IPS-NIHi7 (cell line): ENCODE results near the gene KRTAP12-2.
"Not testable (repeated sequence)": the region's sequence is repeated elsewhere in the genome, so short reads cannot be mapped to it uniquely, and the experiment has no call there.

Experiments
- DNase-seq: peaks from one replicate; pipeline ENCODE4 v3.0.0; 2012; ENCODE audit warnings: mixed read lengths; ENCODE audit errors: extremely low spot score

Gene KRTAP12-2

DNA sequence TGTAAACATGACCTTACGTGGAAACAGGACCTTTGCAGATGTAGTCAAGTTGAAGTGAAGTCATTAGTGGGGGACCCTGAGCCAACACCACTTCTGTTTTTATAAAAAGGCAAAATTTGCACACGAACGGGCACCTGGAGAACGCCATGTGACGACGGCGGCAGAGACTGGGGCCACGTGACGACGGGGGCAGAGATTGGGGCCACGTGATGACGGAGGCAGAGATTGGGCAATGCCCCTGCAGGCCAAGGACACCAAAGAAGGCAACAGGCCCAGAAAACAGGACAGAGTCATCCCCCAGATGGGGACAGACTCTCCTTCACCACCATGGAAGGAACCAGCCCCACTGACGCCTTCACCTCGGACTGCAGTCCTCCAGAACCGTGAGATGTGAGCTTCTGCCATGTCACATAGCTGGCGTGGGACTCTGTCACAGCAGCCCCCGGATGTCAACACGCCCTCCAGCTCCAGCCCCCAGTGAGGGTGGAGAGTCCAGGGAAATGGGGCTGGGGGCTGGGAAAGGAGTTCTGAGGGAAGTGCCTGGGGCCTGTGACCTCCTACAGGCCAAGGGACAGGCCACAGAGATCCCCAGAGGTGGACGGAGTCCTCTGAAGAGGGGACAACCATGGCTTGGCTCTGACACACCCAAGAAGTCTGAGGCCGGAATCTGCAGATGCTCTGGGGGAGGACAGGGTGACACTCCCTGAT, 16.3 kb downstream of the KRTAP12-2 start:
- DNase-seq, result no peak

DNA sequence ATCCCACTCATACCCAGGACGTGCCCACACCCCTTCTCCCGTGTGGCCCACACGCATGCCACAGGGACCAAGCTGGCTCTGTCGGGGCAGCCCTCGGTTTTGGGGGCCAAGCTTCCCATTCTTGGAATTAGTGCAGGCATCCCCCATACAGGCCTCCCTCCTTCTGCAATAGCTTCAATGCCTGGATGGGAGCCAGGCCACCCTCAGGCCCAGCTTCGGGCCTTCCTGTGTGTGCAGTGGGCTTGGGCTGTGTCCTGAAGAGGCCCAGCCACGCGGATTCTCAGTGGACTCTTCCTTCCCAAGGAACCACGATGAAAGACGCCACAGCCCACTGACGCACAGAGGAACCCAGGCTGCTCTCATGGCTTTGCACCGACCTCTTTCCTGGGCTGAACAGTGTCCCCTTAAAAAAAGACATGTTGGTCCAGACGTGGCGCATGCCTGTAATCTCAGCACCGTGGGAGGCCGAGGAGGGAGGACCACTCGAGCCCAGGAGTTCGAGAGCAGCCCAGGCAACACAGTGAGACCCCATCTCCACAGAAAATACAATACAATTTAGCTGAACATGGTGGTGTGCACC, 17.1 kb downstream of the KRTAP12-2 start:
- no peak for DNase-seq

DNA sequence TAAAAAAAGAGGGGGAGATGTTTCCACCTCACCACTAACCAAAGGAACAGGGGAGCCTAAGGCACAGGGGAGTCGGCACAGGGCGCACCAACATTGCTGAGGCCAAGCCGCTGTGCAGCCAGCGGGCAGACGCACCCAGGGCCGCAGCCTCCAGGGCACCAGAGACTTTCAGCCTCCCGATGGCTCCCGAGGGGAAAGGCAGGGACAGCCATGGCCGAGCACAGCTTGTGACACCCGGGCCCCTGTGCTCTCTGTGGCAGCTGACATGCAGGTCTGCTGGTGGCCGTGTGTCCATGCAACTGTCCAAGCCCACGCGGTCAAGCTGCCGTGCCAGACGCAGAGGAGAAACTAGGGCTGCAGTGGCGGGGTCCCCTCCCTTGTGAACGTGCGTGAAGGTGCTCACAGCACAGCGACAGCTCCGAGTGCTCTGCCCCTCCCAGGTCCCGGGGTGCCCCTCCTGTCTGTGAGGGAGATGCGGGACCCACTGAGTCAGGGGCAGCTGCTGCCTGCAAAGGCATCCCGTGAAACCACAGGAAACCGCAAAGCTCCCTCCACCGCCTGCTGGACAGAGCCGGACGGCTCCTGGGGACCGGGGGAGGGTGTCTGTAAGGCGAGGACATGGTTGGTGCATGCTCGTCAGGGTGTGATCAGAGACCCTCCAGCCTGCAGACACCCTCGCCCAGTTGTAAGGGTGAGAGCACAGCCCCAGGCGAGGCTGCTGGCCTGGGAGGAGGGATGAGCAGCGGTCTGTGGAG, 18.0 kb downstream of the KRTAP12-2 start:
- no peak for DNase-seq

DNA sequence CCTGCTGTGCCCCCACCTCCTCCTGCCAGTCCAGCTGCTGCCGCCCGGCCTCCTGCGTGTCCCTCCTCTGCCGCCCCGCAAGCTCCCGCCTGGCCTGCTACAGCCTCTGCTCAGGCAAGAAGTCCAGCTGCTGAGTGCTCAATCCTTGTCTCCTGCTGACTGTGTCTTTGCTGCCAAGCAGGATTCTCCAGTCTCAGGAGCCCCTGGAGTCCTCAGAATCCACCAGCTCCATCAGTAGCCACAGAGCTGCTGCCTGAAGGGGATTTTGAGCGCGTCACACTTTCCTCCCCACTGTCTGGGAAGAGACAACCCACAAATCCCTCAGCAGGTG, 19.5 kb downstream of the KRTAP12-2 start:
- no peak for DNase-seq

DNA sequence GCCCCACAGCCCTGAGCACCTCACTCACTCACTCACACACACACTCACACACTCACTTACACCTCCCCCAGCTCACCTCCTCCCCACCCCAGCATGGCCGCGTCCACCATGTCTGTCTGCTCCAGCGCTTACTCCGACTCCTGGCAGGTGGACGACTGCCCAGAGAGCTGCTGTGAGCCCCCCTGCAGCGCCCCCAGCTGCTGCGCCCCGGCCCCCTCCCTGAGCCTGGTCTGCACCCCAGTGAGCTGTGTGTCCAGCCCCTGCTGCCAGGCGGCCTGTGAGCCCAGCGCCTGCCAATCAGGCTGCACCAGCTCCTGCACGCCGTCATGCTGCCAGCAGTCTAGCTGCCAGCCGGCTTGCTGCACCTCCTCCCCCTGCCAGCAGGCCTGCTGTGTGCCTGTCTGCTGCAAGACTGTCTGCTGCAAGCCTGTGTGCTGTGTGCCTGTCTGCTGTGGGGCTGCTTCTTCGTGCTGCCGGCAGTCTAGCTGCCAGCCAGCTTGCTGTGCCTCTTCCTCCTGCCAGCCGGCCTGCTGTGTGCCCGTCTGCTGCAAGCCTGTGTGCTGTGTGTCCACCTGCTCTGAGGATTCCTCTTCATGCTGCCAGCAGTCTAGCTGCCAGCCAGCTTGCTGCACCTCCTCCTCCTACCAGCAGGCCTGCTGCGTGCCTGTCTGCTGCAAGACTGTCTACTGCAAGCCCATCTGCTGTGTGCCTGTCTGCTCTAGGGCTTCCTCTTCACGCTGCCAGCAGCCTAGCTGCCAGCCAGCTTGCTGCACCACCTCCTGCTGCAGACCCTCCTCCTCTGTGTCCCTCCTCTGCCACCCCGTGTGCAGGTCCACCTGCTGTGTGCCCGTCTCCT, 20.1 kb downstream of the KRTAP12-2 start, which contains the start of gene KRTAP10-11:
Gene KRTAP10-11, plus strand, starts transcription at position 49 of the 856 bp plus-strand sequence. Its CDS starts 45 bp downstream, at position 94.
- DNase-seq, result not testable (repeated sequence)

DNA sequence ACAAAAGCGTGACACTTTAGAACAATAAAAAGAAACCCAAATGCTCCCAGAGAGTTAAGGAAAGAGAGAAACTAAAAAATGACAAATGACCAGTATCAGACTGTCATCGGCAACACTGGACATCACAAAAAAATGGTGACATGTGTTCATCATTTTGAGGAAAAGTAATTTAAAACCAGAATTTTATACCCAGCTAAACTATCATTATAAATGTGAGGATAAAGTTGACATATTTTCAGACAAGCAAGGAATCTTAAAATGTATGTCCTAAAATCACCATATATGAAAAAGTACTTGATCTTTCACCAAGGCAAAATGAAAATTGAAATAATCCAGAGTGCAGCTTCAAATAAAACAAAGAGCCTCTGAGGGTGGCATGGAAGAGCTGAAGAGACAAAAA, 21.8 kb downstream of the KRTAP12-2 start:
- no peak for DNase-seq

DNA sequence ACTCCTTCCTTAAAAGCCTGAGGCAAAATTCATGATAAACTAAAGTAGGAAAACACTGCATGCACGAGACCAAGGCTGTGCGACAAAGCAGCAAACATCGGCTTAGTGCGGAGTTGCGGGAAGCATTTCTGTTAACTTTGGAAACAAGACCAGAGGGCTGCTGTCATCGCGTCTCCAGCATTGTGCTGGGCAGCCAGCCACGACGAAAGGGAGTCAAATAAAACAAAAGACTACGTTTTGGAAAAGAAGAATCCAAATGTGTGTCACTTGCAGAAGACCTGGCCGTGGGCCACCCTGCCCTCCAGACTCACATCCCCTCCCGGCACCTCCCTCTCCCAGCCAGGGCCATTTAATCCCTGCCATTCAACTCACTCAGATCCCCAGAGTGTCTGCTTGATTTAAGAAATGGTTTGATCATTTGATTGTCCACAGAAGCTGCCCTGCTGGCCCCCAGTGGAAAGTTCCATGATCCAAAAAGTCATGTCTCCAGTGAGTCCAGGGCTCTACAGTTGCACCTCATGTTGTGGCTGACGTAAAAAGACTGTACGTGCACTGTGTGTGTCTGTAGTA, 22.9 kb downstream of the KRTAP12-2 start:
- DNase-seq, result no peak

DNA sequence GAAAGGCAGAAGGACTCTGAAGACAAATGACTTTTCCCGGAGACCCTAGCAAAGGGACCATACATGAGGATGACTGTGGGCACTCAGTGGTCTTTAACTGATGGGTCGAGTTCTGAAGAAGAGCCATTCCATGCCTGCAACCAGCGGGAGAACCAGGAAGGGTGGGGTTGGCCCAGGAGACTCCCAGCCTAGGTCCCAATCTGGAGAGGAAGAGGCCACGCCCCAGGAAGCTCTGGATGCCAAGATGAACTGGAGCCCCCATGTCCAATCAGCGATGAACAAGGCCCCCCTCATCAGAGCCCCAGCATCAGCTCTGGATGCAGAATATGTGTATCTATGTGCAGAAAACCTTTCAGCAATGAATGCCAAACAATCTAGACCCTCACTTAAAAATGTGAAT, 26.0 kb downstream of the KRTAP12-2 start:
- DNase-seq, result no peak

DNA sequence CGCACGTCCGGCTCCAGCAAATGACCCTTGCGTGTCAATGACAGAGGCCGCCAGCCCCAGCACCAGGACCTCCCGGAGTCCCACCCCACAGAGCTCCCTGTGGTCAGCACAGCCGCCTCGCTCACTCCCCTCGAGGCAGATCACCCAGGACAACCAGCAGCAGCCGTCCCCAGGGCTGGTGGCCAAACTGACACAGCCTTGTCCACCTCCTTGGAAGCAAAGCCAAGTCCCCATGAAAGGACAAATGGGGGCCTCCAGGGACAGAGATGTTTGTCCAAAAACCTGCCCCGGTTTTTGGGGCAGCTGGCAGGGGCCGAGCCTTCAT, 27.4 kb downstream of the KRTAP12-2 start:
- DNase-seq, result no peak

DNA sequence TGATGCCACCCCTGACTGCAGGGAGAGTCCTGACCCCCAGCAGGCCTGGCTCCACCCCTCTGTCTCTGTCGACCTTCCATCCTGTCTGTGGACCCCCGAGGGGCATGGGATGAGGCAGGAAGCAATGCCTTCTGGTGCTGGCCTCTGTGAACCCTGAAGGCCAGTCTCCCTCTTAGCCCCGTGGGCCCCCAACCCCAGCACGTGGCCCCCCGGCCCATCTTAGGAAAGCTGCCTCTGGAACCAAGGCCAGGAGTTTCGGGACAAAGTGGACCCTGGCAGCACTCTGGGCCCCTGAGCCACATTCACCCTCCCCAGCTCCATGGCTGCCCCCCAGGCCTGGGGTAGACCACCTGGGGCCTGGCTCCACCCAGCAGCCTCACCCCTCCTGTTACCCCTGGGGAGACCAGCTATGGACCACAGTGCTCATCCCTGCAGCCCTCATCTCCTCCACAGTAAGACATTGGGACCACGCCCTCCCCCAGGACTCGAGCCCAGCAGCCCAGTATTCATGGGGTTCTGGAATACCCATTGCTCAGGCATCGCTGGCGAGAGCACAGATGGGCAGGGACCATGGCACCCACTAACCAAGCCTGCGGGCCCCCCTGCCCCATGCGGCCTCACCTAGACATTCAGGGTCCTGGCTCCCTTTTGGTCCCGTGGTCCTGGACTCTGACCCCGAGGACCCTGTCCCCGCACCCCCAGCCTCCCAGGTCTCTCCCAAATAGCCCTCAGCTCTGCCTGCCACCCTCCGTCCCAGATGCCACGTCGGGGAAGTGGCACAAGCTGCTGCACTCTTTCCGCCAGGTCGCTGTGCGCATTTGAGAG, 28.0 kb downstream of the KRTAP12-2 start:
- DNase-seq, result not testable (repeated sequence)

DNA sequence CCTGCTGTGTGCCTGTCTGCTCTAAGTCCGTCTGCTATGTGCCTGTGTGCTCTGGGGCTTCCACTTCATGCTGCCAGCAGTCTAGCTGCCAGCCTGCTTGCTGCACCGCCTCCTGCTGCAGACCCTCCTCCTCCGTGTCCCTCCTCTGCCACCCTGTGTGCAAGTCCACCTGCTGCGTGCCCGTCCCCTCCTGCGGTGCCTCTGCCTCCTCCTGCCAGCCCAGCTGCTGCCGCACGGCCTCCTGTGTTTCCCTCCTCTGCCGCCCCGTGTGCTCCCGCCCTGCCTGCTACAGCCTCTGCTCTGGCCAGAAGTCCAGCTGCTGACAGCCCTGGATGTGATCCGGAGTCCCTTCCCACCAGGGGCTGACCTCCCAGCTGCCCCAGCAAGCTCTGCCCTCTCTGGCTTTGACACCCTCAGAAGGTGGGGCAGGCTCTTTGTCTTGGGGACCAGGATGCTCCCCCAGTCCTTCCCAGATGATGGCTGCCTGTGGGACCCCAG, 28.8 kb downstream of the KRTAP12-2 start:
- not testable (repeated sequence) for DNase-seq

DNA sequence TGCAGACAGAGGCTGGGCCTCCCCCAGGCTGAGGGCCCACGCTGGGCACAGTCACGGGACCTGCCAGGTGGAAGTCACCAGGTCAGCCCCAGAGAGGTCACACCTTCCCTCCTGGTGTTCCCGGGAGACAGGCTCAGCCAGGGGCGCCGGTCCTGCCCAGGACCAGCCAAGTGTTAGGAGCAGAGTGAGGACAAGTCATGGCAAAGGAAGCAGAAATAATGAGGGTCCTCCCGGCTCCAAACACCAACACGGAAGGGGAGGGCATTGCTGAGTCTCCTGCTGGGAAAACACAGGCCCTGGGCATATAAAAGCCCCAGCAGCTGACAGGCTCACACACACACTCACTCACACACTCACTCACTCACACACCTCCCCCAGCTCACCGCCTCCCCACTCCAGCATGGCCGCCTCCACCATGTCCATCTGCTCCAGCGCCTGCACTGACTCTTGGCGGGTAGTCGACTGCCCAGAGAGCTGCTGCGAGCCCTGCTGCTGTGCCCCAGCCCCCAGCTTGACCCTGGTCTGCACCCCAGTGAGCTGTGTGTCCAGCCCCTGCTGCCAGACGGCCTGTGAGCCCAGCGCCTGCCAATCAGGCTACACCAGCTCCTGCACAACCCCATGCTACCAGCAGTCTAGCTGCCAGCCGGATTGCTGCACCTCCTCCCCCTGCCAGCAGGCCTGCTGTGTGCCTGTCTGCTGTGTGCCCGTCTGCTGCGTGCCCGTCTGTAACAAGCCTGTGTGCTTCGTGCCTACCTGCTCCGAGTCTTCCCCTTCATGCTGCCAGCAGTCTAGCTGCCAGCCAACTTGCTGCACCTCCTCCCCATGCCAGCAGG, 29.5 kb downstream of the KRTAP12-2 start, which contains the start of gene KRTAP10-10:
Gene KRTAP10-10, plus strand, starts transcription at position 339 of the 833 bp plus-strand sequence. Its CDS starts 62 bp downstream, at position 401.
- no peak for DNase-seq

DNA sequence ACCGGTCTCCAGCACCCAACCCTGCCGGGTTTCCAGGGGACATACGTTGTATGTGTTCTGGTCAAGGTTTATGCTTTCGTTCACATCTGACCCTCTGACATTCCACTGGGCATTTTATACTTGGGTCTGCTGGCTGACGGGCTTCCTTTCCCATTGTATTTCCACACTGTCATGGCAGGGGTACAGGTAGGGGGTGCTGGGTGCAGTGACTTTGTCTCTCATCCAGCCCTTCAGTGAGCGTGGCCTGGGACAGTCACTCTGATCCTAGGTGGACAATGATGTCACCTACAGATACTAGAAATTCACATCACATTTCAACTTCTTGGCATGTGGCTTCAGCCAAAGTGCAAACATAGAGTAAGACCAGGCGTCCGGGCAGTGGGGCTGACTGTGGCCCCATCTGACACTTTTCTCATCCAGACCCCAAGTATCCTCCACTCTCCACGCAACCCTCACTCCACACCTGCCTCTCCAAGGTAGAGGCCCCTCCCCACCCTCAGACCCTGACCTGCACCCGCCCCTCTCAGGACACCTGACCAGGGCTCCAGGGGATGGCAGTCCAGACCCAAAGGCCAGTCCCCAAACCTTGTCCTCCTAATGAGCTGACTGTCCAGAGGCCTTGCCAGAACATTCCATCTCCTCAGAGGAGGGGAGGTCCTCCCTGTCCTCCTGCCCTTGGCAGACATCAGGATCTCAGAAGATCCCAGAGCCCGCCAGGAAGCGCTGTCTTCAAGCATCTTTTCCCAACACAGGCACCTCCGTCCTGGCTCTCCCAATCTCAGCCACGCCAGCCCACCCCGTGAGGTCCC, 30.3 kb downstream of the KRTAP12-2 start:
- DNase-seq, result no peak

DNA sequence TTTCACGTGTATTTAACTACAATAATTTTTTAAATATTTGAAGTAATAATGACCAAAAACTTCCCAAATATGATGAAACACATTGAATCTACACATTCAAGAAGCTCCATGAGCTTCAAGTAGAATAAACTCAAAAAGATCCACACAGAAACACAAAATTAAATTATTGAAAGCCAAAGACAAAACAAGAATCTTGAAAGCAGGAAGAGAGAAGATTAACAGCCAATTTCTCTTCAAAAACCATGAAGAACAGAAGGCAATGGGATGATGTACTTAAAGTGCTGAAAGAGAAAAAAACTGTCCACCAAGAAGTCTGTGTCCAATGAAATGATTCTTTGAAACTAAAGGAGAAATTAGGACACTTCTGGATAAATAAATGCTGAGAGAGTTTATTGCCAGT, 34.7 kb downstream of the KRTAP12-2 start:
- DNase-seq, result no peak

DNA sequence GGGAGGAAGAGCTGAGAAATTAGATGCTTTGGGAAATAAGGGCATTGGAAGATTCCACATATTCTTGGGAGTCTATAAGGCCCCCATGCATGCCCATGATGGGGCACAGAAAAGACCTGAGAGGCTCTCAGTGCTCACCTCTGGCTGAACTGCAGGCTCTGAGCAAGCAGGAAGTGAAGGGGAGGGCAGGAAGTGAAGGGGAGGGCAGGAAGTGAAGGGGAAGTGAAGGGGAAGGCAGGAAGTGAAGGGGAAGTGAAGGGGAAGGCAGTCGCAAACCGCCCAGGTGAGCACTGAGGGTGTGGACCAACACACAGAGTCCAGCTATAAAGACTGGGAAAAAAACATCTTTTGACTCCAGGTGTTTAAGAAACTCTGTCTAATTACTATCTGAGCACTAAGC, 36.3 kb downstream of the KRTAP12-2 start:
- DNase-seq, result no peak

DNA sequence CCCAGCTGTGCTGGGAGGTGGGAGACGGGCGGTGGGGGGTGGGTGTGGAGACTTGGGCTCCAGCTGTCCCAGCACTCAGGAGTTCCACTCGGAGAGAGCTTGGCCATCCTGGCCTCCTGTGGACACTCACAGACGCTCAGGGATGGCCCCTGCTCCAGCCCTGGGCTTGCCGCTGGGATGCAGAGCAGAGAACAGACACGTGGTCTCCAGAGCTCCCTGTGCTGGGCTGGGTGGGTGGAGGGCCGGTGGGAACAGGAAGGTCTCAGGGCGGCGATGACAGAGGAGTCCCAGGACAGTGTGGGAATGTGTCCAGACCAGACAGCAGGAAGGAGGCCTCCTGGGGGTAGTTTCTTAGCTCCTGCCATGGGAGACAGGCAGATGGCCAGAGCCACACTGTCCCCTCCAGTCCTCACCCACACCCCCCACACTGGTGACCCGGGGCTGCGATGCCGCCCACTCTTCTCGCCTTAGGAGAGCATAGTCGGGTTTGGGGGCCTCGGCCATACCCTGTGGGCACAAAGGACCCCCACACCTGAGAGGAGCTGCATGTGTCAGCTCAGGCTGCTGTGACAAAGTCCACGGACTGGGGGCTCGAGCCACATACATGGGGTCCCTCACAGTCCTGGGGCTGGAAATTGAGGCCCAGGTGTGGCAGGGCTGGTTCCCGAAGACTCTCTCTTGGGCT, 37.9 kb downstream of the KRTAP12-2 start:
- no peak for DNase-seq

DNA sequence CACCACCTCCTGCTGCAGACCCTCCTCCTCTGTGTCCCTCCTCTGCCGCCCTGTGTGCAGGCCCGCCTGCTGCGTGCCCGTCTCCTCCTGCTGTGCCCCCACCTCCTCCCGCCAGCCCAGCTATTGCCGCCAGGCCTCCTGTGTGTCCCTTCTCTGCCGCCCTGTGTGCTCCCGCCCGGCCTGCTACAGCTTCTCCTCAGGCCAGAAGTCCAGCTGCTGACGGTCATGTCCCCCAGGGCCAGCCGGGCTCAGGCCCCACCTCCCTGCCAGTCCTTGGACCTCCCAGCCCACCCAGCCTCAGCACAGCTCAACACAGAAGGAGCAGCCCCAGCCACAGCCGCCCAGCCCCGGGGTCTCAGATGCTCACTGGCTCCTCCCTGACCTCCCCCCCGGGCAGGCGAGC, 38.9 kb downstream of the KRTAP12-2 start:
- DNase-seq, result not testable (repeated sequence)

DNA sequence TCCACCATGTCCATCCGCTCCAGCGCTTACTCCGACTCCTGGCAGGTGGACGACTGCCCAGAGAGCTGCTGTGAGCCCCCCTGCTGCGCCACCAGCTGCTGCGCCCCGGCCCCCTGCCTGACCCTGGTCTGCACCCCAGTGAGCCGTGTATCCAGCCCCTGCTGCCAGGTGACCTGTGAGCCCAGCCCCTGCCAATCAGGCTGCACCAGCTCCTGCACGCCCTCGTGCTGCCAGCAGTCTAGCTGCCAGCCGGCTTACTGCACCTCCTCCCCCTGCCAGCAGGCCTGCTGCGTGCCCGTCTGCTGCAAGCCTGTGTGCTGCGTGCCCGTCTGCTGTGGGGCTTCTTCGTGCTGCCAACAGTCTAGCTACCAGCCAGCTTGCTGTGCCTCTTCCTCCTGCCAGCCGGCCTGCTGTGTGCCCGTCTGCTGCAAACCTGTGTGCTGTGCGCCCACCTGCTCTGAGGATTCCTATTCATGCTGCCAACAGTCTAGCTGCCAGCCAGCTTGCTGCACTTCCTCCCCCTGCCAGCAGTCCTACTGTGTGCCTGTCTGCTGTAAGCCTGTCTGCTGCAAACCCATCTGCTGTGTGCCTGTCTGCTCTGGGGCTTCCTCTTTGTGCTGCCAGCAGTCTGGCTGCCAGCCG, 39.4 kb downstream of the KRTAP12-2 start:
- not testable (repeated sequence) for DNase-seq
